Effector memory CD4-positive, alpha-beta T cell (primary cell): ENCODE measurements around the gene SH3BP1.
"Not testable (repeated sequence)": the region's sequence is repeated elsewhere in the genome, so short reads cannot be mapped to it uniquely, and the experiment has no call there.

Source experiments
- DNase-seq, 3 donors: peaks; one replicate each; pipeline ENCODE4 v3.0.0-alpha.2; 2020
- H3K27ac ChIP-seq: 2 replicates; pipeline ENCODE4 v1.7.0; 2013; ENCODE audit warnings: mild to moderate bottlenecking, low read length, moderate library complexity; ENCODE audit not compliant: insufficient read depth, poor library complexity, severe bottlenecking
- H3K27me3 ChIP-seq: replicated peaks from 2 replicates; pipeline ENCODE4 v1.7.0; 2013; ENCODE audit warnings: mild to moderate bottlenecking, low read length; ENCODE audit not compliant: insufficient read depth, control insufficient read depth, poor library complexity, severe bottlenecking
- H3K36me3 ChIP-seq: 2 replicates; pipeline ENCODE4 v1.7.0; 2013; ENCODE audit warnings: mild to moderate bottlenecking, low read length, moderate library complexity; ENCODE audit not compliant: control insufficient read depth, insufficient read depth
- H3K4me1 ChIP-seq: 2 replicates; pipeline ENCODE4 v1.7.0; 2013; ENCODE audit warnings: low read length, mild to moderate bottlenecking; ENCODE audit not compliant: control insufficient read depth, insufficient read depth, poor library complexity, severe bottlenecking
- H3K4me3 ChIP-seq: 2 replicates; pipeline ENCODE4 v1.7.0; 2013; ENCODE audit warnings: low read length, low read depth, mild to moderate bottlenecking; ENCODE audit not compliant: insufficient read depth, poor library complexity, severe bottlenecking
- H3K9me3 ChIP-seq: 2 replicates; pipeline ENCODE4 v1.7.0; 2013; ENCODE audit warnings: mild to moderate bottlenecking, low read length, moderate library complexity; ENCODE audit not compliant: control insufficient read depth

The SH3BP1 gene

GRCh38 chr22:37656583-37656982 is 17.1 kb downstream of the SH3BP1 start:
- not testable (repeated sequence) for H3K27me3 ChIP-seq, DNase-seq, H3K27ac ChIP-seq, H3K9me3 ChIP-seq, H3K4me3 ChIP-seq
- peaks cover 21% of the 10 kb centered on the region for H3K4me1 ChIP-seq
- H3K36me3 ChIP-seq, result peaks cover 21% of the 10 kb centered on the region

DNA sequence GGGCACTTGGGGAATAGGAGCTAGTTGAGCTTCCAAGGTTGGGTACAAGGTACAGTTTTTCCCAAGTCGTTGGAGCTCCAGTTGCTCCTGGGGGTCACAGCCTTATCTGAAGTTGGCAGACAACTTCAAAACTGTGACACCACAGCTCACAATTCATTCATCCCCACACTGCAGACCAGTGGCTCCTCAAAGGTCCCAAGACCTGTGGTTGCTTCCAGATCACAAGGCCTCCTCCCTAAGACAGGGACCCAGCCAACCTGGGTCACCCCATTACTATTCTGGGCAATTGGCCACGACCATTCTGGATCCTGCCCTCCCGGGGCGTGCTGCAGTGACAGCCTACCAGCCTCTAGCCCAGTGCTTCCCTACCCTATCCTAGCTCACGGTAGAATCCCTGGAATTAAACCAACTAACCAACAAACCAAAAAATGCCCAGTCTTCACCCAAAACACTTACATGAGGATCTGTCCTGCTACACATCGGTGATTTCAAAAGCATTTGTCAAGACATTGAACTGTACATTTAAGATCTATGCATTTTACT is 18.2 kb downstream of the SH3BP1 start:
- H3K4me3 ChIP-seq, result peak overlapping the region; percentile 4
- no peaks in the 10 kb centered on the region for H3K9me3 ChIP-seq
- peak overlapping the region; percentile 54 for H3K27ac ChIP-seq
- H3K27me3 ChIP-seq, result no peaks in the 10 kb centered on the region
- H3K36me3 ChIP-seq, result peaks cover 13% of the 10 kb centered on the region
- peaks cover 21% of the 10 kb centered on the region for H3K4me1 ChIP-seq
- no peak for DNase-seq

- Histone ChIP-seq H3K9me3 (no peaks in the 10 kb centered on the region), H3K27ac (peak within 1 kb of the TSS; percentile 54), H3K4me1 (peaks cover 21% of the 10 kb centered on the region), H3K4me3 (peak within 1 kb of the TSS; percentile 46), H3K36me3 (peaks cover 7% of the 10 kb centered on the region), H3K27me3 (no peaks in the 10 kb centered on the region)
- DNase-seq, result peak; percentile 95 to 96 (median 95)
These were observed 18.9 kb downstream of the SH3BP1 start, which contains the start of gene PDXP for GRCh38 chr22:37658133-37659065. Gene PDXP (plus strand): TSS chr22:37658723. CDS start chr22:37658783, 60 bp downstream.

- H3K27ac ChIP-seq, result no peak overlapping the region
- H3K36me3 ChIP-seq, result no peaks in the 10 kb centered on the region
- DNase-seq, result no peak
- H3K4me1 ChIP-seq, result peaks cover 21% of the 10 kb centered on the region
- no peaks in the 10 kb centered on the region for H3K27me3 ChIP-seq
- H3K9me3 ChIP-seq, result no peaks in the 10 kb centered on the region
- H3K4me3 ChIP-seq, result peak overlapping the region; percentile 46
These were observed 19.8 kb downstream of the SH3BP1 start for GRCh38 chr22:37659066-37659896.

DNA sequence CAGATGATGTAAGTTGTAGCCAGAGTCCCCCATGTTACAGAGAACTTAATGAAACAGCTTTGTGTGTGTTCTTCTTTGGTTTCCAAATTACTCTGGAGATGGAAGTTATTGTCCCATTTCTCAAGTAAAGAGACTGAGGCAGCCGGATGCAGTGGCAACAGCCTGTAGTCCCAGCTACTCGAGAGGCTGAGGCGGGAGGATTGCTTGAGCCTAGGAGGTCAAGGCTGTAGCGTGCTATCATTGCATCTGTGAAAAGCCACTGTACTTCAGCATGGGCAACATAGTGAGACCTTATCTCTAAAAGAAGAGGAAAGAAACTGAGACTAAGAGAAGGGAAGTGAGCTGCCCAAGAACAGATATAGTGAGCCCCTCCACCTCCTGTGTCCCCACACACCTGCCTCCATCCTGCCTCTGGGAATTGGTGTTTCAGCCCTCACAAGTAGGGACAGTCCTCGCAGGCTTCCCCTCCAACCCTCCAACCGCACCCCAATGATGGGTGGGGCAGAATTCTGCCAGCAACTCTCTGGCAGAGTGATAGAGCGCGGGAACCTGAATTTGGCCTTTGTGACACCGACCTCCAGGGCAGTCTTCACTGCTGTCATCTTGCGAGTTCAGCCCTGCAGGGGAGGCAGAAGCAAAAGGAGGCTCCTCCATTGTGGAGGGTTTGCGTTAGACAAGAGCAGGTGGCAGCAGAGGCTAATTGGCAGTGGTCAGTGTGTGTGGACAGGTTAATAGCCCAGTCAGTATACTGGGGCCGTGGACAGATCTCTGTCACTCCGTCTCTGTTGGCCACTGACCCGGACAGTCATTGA is 20.6 kb downstream of the SH3BP1 start:
- Histone ChIP-seq H3K9me3 (no peaks in the 10 kb centered on the region), H3K36me3 (no peaks in the 10 kb centered on the region), H3K27me3 (no peaks in the 10 kb centered on the region), H3K27ac (no peak overlapping the region), H3K4me1 (peaks cover 21% of the 10 kb centered on the region), H3K4me3 (no peak overlapping the region)
- DNase-seq, result no peak

DNA sequence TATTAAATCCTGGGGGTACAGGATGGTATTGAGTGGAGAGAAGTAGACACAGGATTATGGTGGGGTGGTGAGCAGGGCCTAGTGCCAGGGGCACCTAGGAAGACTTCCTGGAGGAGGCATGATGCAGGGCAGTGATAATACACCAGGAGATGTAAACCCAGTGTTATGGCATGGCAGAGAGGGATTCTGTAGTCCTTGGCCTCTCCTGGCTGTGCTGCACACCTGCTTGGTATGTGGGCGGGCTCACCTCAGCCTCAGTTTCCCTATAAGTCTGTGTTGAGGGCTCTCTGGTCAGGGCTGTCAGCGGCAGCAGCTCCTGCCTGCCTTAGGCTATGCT is 21.2 kb downstream of the SH3BP1 start:
- H3K27me3 ChIP-seq, result no peaks in the 10 kb centered on the region
- no peak overlapping the region for H3K27ac ChIP-seq
- no peaks in the 10 kb centered on the region for H3K36me3 ChIP-seq
- H3K4me1 ChIP-seq, result peaks cover 21% of the 10 kb centered on the region
- H3K4me3 ChIP-seq, result no peak overlapping the region
- no peak for DNase-seq
- no peaks in the 10 kb centered on the region for H3K9me3 ChIP-seq

GRCh38 chr22:37661160-37661924 is 21.9 kb downstream of the SH3BP1 start:
- DNase-seq, result no peak
- no peaks in the 10 kb centered on the region for H3K27me3 ChIP-seq
- peaks cover 21% of the 10 kb centered on the region for H3K4me1 ChIP-seq
- no peaks in the 10 kb centered on the region for H3K9me3 ChIP-seq
- H3K27ac ChIP-seq, result no peak overlapping the region
- H3K36me3 ChIP-seq, result peaks cover 4% of the 10 kb centered on the region
- H3K4me3 ChIP-seq, result no peak overlapping the region

DNA sequence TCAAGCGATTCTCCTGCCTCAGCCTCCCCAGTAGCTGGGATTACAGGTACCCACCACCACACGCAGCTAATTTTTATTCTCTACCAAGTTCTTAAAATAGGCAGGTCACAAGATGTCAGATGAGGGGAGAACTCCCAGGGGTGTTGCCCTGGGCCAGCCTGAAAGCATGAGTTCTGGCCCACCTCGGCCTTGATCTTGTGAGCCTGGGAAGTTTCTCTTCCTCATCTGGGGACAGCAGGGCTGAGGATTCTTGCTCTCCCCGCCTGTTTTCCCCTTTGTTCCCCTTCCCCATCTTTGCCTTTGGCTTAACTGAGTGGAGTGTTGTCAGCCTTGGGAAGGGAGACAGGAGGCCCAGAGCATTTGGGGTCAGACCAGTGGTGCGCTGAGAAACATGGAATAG is 22.6 kb downstream of the SH3BP1 start:
- no peak for DNase-seq
- Histone ChIP-seq H3K36me3 (peaks cover 4% of the 10 kb centered on the region), H3K9me3 (no peaks in the 10 kb centered on the region), H3K4me1 (peaks cover 21% of the 10 kb centered on the region), H3K27me3 (no peaks in the 10 kb centered on the region), H3K27ac (no peak overlapping the region), H3K4me3 (no peak overlapping the region)
